Loucy (cell line): ENCODE results near the gene CEMIP2.

Source experiments
- CTCF ChIP-seq: fragments of 200-600 bp; sonication (generic); conservative IDR thresholded peaks from 2 replicates; pipeline ENCODE4 v1.5.1; 2014; ENCODE audit warnings: mild to moderate bottlenecking, antibody characterized with exemption, low read length
- EZH2phosphoT487 ChIP-seq: fragments of 200-600 bp; IDR thresholded peaks from 2 replicates; pipeline ENCODE4 v1.6.1; 2018; ENCODE audit warnings: antibody characterized with exemption, mild to moderate bottlenecking, moderate library complexity, borderline replicate concordance

DNA sequence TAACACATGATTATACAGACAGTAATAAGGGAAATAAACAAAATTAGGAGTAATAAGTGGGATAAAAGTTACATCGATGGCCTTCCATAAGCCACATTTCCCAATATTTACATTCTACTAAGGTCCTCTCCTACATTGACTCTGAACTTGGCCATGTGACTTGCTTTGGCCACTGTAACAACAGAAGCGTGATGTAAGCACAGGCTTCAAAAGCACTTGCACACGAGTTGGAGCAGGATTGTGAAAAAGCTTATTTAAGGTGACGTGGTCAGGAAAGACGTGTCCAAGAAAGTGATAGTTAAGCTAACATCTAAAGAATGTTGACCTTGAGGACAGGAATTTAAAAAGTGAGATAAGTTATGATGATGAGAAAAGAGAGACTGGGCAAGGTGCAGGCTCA lies 9.8 kb upstream of the CEMIP2 start:
- TF ChIP-seq EZH2phosphoT487 (no peak), CTCF (no peak)
